CD4-positive, CD25-positive, alpha-beta regulatory T cell (primary cell): Measurements from ENCODE around the gene FADS6. TPM values are rescaled to one million over a fixed set of nuclear protein-coding genes. Genes with fewer than 3 reads are reported as not detected.

Experiments
- ATAC-seq, 2 donors: fragments of 150-1000 bp; cut with Tn5 transposase; one replicate each; pipeline ENCODE4 v1.10.0; 2021; ENCODE audit warnings: low read depth in 2 of 2, moderate number of reproducible peaks in 2 of 2, moderate library complexity in 1 of 2
- DNase-seq, 3 donors: peaks; one replicate each; pipeline versions ENCODE4 v3.0.0 to v3.0.0-alpha.2; 2012 to 2022; ENCODE audit warnings: mixed read lengths in 1 of 3
- H3K27ac ChIP-seq: one replicate; pipeline ENCODE4 v1.7.0; 2013; ENCODE audit warnings: mild to moderate bottlenecking, low read length; ENCODE audit not compliant: insufficient read depth, poor library complexity, severe bottlenecking
- H3K27me3 ChIP-seq: one replicate; pipeline ENCODE4 v1.7.0; 2013; ENCODE audit warnings: low read length; ENCODE audit not compliant: control insufficient read depth, insufficient read depth
- H3K36me3 ChIP-seq: one replicate; pipeline ENCODE4 v1.7.0; 2013; ENCODE audit warnings: mild to moderate bottlenecking, low read length, moderate library complexity; ENCODE audit not compliant: control insufficient read depth, insufficient read depth
- H3K4me1 ChIP-seq: 2 replicates; pipeline ENCODE4 v1.7.0; 2013; ENCODE audit warnings: mild to moderate bottlenecking, low read length; ENCODE audit not compliant: insufficient read depth, control insufficient read depth, poor library complexity, severe bottlenecking
- H3K4me3 ChIP-seq: one replicate; pipeline ENCODE4 v1.7.0; 2013; ENCODE audit warnings: low read depth, mild to moderate bottlenecking, low read length, moderate library complexity
- H3K9me3 ChIP-seq, 2 experiments: 1 replicate in 1 of 2; 2 replicates in 1 of 2; pipeline ENCODE4 v1.7.0; 2013; ENCODE audit warnings: low read length in 2 of 2, mild to moderate bottlenecking in 1 of 2, moderate library complexity in 1 of 2; ENCODE audit not compliant: control insufficient read depth in 2 of 2
- H3K27ac Mint-ChIP-seq, 3 donors: one replicate each; pipeline ENCODE4 v1.8.0; 2020 to 2022; ENCODE audit warnings: mild to moderate bottlenecking in 3 of 3, mixed read lengths in 3 of 3, moderate library complexity in 2 of 3
- H3K27me3 Mint-ChIP-seq: one replicate; pipeline ENCODE4 v1.8.0; 2022; ENCODE audit warnings: mild to moderate bottlenecking, mixed read lengths
- H3K36me3 Mint-ChIP-seq: one replicate; pipeline ENCODE4 v1.8.0; 2020; ENCODE audit warnings: mixed read lengths
- H3K4me1 Mint-ChIP-seq, 4 donors: one replicate each; pipeline ENCODE4 v1.8.0; 2020 to 2022; ENCODE audit warnings: mixed read lengths in 4 of 4, mild to moderate bottlenecking in 1 of 4
- H3K4me3 Mint-ChIP-seq, 4 donors: one replicate each; pipeline ENCODE4 v1.8.0; 2020 to 2022; ENCODE audit warnings: mild to moderate bottlenecking in 4 of 4, mixed read lengths in 4 of 4, moderate library complexity in 3 of 4
- H3K9me3 Mint-ChIP-seq, 7 donors: one replicate each; pipeline ENCODE4 v1.8.0; 2020 to 2022; ENCODE audit warnings: mixed read lengths in 7 of 7, mild to moderate bottlenecking in 3 of 7, moderate library complexity in 2 of 7
- polyA plus RNA-seq, 4 donors: library from polyadenylated mRNA; unstranded; fragments of 300-500 nt; fragmentation: Illumina TruSeq; gene quantifications; one replicate each; pipeline ENCODE4 v1.2.3, GENCODE V29; 2021
- total RNA-seq: library from RNA; stranded (reverse); gene quantifications from one replicate; pipeline ENCODE4 v1.2.3, GENCODE V29; 2022

Gene FADS6
- total and polyA plus RNA-seq, 5 donors from 2014 or later = not detected

- peaks cover 74% of the 10 kb centered on the region for H3K27me3 Mint-ChIP-seq
- Histone ChIP-seq H3K36me3 (no peaks in the 10 kb centered on the region), H3K27me3 (peaks cover 16% of the 10 kb centered on the region), H3K27ac (no peak within 1 kb of the TSS), H3K4me1 (peaks cover 4% of the 10 kb centered on the region), H3K4me3 (no peak within 1 kb of the TSS), H3K9me3 (no peaks in the 10 kb centered on the region)
- ATAC-seq (no peak), DNase-seq (no peak)
- H3K36me3 Mint-ChIP-seq = no peaks in the 10 kb centered on the region
- H3K4me1 Mint-ChIP-seq = no peaks in the 10 kb centered on the region
- H3K9me3 Mint-ChIP-seq = peaks cover 0 to 1% (median 0%) of the 10 kb centered on the region in 7 donors
- H3K27ac Mint-ChIP-seq = no peak within 1 kb of the TSS
- peak within 1 kb of the TSS in 1 of 4 donors; percentile 15 for H3K4me3 Mint-ChIP-seq
Observed at GRCh38 chr17:74935585-74936469, 42.4 kb upstream of the FADS6 start, which contains the start of gene OTOP3. TSS of gene OTOP3 (plus strand) at chr17:74935898. CDS start at chr17:74935922, 24 bp downstream.

- no peaks in the 10 kb centered on the region for H3K9me3 ChIP-seq
- H3K27ac ChIP-seq = no peak overlapping the region
- H3K27me3 Mint-ChIP-seq = peaks cover 80% of the 10 kb centered on the region
- H3K27me3 ChIP-seq = peaks cover 16% of the 10 kb centered on the region
- H3K4me3 Mint-ChIP-seq = no peak overlapping the region
- ATAC-seq (no peak), DNase-seq (no peak)
- no peaks in the 10 kb centered on the region for H3K36me3 Mint-ChIP-seq
- peaks cover 0 to 1% (median 0%) of the 10 kb centered on the region in 7 donors for H3K9me3 Mint-ChIP-seq
- H3K36me3 ChIP-seq = no peaks in the 10 kb centered on the region
- no peaks in the 10 kb centered on the region for H3K4me1 Mint-ChIP-seq
- H3K4me3 ChIP-seq = no peak overlapping the region
- no peak overlapping the region for H3K27ac Mint-ChIP-seq
- H3K4me1 ChIP-seq = peaks cover 4% of the 10 kb centered on the region
Observed at GRCh38 chr17:74935048-74935447, 41.6 kb upstream of the FADS6 start.

GRCh38 chr17:74930535-74931036, 37.2 kb upstream of the FADS6 start:
- peaks cover 6% of the 10 kb centered on the region for H3K27me3 ChIP-seq
- H3K9me3 ChIP-seq = no peaks in the 10 kb centered on the region
- Mint-ChIP-seq H3K4me1 (no peaks in the 10 kb centered on the region), H3K27me3 (peaks cover 83% of the 10 kb centered on the region), H3K4me3 (no peak overlapping the region), H3K9me3 (no peaks in the 10 kb centered on the region), H3K27ac (peak overlapping the region in 1 of 3 donors; percentile 84), H3K36me3 (no peaks in the 10 kb centered on the region)
- H3K27ac ChIP-seq = no peak overlapping the region
- H3K4me1 ChIP-seq = peaks cover under 1% of the 10 kb centered on the region
- DNase-seq = no peak
- ATAC-seq = no peak
- no peaks in the 10 kb centered on the region for H3K36me3 ChIP-seq
- no peak overlapping the region for H3K4me3 ChIP-seq

GRCh38 chr17:74928786-74929185, 35.4 kb upstream of the FADS6 start:
- no peak for ATAC-seq
- peak overlapping the region in 1 of 3 donors; percentile 16 for H3K27ac Mint-ChIP-seq
- Histone ChIP-seq H3K36me3 (no peaks in the 10 kb centered on the region), H3K9me3 (no peaks in the 10 kb centered on the region), H3K4me3 (no peak overlapping the region), H3K27me3 (peaks cover 9% of the 10 kb centered on the region), H3K27ac (no peak overlapping the region), H3K4me1 (peaks cover 8% of the 10 kb centered on the region)
- H3K4me3 Mint-ChIP-seq = peak overlapping the region in 1 of 4 donors; percentile 65
- peaks cover 89% of the 10 kb centered on the region for H3K27me3 Mint-ChIP-seq
- no peaks in the 10 kb centered on the region for H3K36me3 Mint-ChIP-seq
- no peaks in the 10 kb centered on the region for H3K9me3 Mint-ChIP-seq
- peaks cover 0 to 10% (median 0%) of the 10 kb centered on the region in 4 donors for H3K4me1 Mint-ChIP-seq
- no peak for DNase-seq

GRCh38 chr17:74925242-74925641, 31.8 kb upstream of the FADS6 start:
- Histone ChIP-seq H3K27me3 (peaks cover 9% of the 10 kb centered on the region), H3K27ac (no peak overlapping the region), H3K36me3 (no peaks in the 10 kb centered on the region), H3K9me3 (no peaks in the 10 kb centered on the region), H3K4me3 (no peak overlapping the region), H3K4me1 (peaks cover 19% of the 10 kb centered on the region)
- H3K4me3 Mint-ChIP-seq = peak overlapping the region in 1 of 4 donors; percentile 68
- ATAC-seq (no peak), DNase-seq (no peak)
- no peaks in the 10 kb centered on the region for H3K36me3 Mint-ChIP-seq
- H3K9me3 Mint-ChIP-seq = peaks cover 0 to 1% (median 0%) of the 10 kb centered on the region in 7 donors
- H3K27ac Mint-ChIP-seq = peak overlapping the region in 1 of 3 donors; percentile 20
- H3K4me1 Mint-ChIP-seq = peaks cover 0 to 22% (median 0%) of the 10 kb centered on the region in 4 donors
- H3K27me3 Mint-ChIP-seq = peaks cover 84% of the 10 kb centered on the region

GRCh38 chr17:74924250-74924948, 31.0 kb upstream of the FADS6 start, which contains the start of gene OTOP2:
TSS of gene OTOP2 (plus strand) at chr17:74924273. CDS start at chr17:74924633, 360 bp downstream.
- peaks cover 19% of the 10 kb centered on the region for H3K4me1 ChIP-seq
- Mint-ChIP-seq H3K4me1 (peaks cover 0 to 22% (median 0%) of the 10 kb centered on the region in 4 donors), H3K4me3 (peak within 1 kb of the TSS in 2 of 4 donors; percentile 44 to 63), H3K36me3 (no peaks in the 10 kb centered on the region), H3K9me3 (peaks cover 0 to 1% (median 0%) of the 10 kb centered on the region in 7 donors), H3K27ac (peak within 1 kb of the TSS in 1 of 3 donors; percentile 38), H3K27me3 (peaks cover 79% of the 10 kb centered on the region)
- peaks cover 9% of the 10 kb centered on the region for H3K27me3 ChIP-seq
- H3K27ac ChIP-seq = no peak within 1 kb of the TSS
- ATAC-seq (peak in 1 of 2 donors; percentile 25), DNase-seq (peak in 1 of 3 donors; percentile 5)
- H3K4me3 ChIP-seq = no peak within 1 kb of the TSS
- H3K36me3 ChIP-seq = no peaks in the 10 kb centered on the region
- no peaks in the 10 kb centered on the region for H3K9me3 ChIP-seq

- peak overlapping the region in 1 of 4 donors; percentile 63 for H3K4me3 Mint-ChIP-seq
- no peak overlapping the region for H3K4me3 ChIP-seq
- H3K27me3 ChIP-seq = peaks cover 9% of the 10 kb centered on the region
Observed at GRCh38 chr17:74923538-74924249, 30.3 kb upstream of the FADS6 start.

More at GRCh38 chr17:74923538-74924249, 30.3 kb upstream of the FADS6 start:
- no peaks in the 10 kb centered on the region for H3K36me3 ChIP-seq
- DNase-seq (peak; percentile 51 to 63 (median 58)), ATAC-seq (peak; percentile 35 to 54)
- peaks cover 0 to 22% (median 0%) of the 10 kb centered on the region in 4 donors for H3K4me1 Mint-ChIP-seq
- H3K27ac Mint-ChIP-seq = no peak overlapping the region
- H3K9me3 ChIP-seq = no peaks in the 10 kb centered on the region
- peaks cover 73% of the 10 kb centered on the region for H3K27me3 Mint-ChIP-seq
- peaks cover 0 to 1% (median 0%) of the 10 kb centered on the region in 7 donors for H3K9me3 Mint-ChIP-seq
- H3K27ac ChIP-seq = no peak overlapping the region
- H3K4me1 ChIP-seq = peaks cover 19% of the 10 kb centered on the region
- no peaks in the 10 kb centered on the region for H3K36me3 Mint-ChIP-seq
